HepG2 (cell line): ENCODE results near the gene IFT172. TPM values are rescaled to one million over a fixed set of nuclear protein-coding genes. Genes with fewer than 3 reads are reported as not detected.

ENCODE experiments used
- ASH2L ChIP-seq: fragments of 300-600, 200-600 bp; sonication (generic); IDR thresholded peaks from 2 replicates; pipeline ENCODE4 v1.7.0; 2017; ENCODE audit warnings: low read depth, mild to moderate bottlenecking, moderate library complexity, mixed read lengths, low read length; ENCODE audit not compliant: insufficient read length
- ATAD3A ChIP-seq: sonication (generic); formaldehyde crosslinking; IDR thresholded peaks from 2 replicates; pipeline ENCODE4 v1.4.0; 2020; ENCODE audit warnings: missing genetic modification reagents
- CENPX ChIP-seq: sonication (generic); formaldehyde crosslinking; IDR thresholded peaks from 2 replicates; pipeline ENCODE4 v1.9.0; 2021; ENCODE audit warnings: mild to moderate bottlenecking, missing genetic modification reagents, moderate library complexity
- CHD2 ChIP-seq: IDR thresholded peaks from 2 replicates; pipeline ENCODE4 v1.6.1; 2011; ENCODE audit warnings: low read depth, low read length, improper control_type of control experiment
- FOXA3 ChIP-seq: IDR thresholded peaks from 2 replicates; pipeline ENCODE4 v1.6.1; 2016; ENCODE audit warnings: missing genetic modification reagents, missing compliant biosample characterization
- KDM3A ChIP-seq: IDR thresholded peaks from 2 replicates; pipeline ENCODE4 v1.6.1; 2018; ENCODE audit warnings: low read depth, missing compliant biosample characterization
- KLF11 ChIP-seq: IDR thresholded peaks from 2 replicates; pipeline ENCODE4 v1.6.1; 2016; ENCODE audit warnings: missing compliant biosample characterization
- MAZ ChIP-seq, 2 experiments: sonication (generic) in 1 of 2; formaldehyde crosslinking in 1 of 2; IDR thresholded peaks; 2 replicates each; pipeline versions ENCODE4 v1.5.0 to v1.6.1; 2012 to 2020; ENCODE audit warnings: low read depth in 2 of 2, mild to moderate bottlenecking in 2 of 2, borderline replicate concordance in 1 of 2, improper control_type of control experiment in 1 of 2, low read length in 1 of 2, missing genetic modification reagents in 1 of 2, moderate library complexity in 1 of 2
- RFXAP ChIP-seq: sonication (generic); formaldehyde crosslinking; IDR thresholded peaks from 2 replicates; pipeline ENCODE4 v1.4.0; 2020; ENCODE audit warnings: missing genetic modification reagents, borderline replicate concordance
- XRCC5 ChIP-seq: fragments of 200-400 bp; formaldehyde crosslinking; optimal IDR thresholded peaks from 2 replicates; pipeline ENCODE3; 2017; ENCODE audit warnings: mild to moderate bottlenecking, low read length
- ZBTB21 ChIP-seq: sonication (generic); formaldehyde crosslinking; IDR thresholded peaks from 2 replicates; pipeline ENCODE4 v1.4.0; 2020; ENCODE audit warnings: missing genetic modification reagents
- ZNF296 ChIP-seq: sonication (generic); formaldehyde crosslinking; conservative IDR thresholded peaks from 2 replicates; pipeline ENCODE4 v1.5.0; 2020; ENCODE audit warnings: mild to moderate bottlenecking, missing genetic modification reagents
- ZNF317 ChIP-seq: sonication (generic); formaldehyde crosslinking; IDR thresholded peaks from 2 replicates; pipeline ENCODE4 v1.5.0; 2020; ENCODE audit warnings: mild to moderate bottlenecking, missing genetic modification reagents
- ZNF335 ChIP-seq: sonication (generic); formaldehyde crosslinking; IDR thresholded peaks from 2 replicates; pipeline ENCODE4 v1.4.0; 2020; ENCODE audit warnings: missing genetic modification reagents
- ZNF34 ChIP-seq: sonication (generic); formaldehyde crosslinking; IDR thresholded peaks from 2 replicates; pipeline ENCODE4 v1.4.0; 2020; ENCODE audit warnings: mild to moderate bottlenecking, missing genetic modification reagents, borderline replicate concordance
- ZNF44 ChIP-seq: sonication (generic); formaldehyde crosslinking; IDR thresholded peaks from 2 replicates; pipeline ENCODE4 v1.5.1; 2020; ENCODE audit warnings: mild to moderate bottlenecking, missing genetic modification reagents
- ZNF556 ChIP-seq: sonication (generic); formaldehyde crosslinking; IDR thresholded peaks from 2 replicates; pipeline ENCODE4 v1.4.0; 2020; ENCODE audit warnings: mild to moderate bottlenecking, missing genetic modification reagents, borderline replicate concordance
- polyA plus RNA-seq, 8 experiments: library from polyadenylated mRNA; depleted of rRNA in 3 of 8; stranded (reverse) in 7 of 8; unstranded in 1 of 8; fragments of >200 nt; fragmentation: Illumina TruSeq in 4 of 8; extraction: Trizol in 4 of 8; gene quantifications; 2 replicates each; pipeline versions ENCODE4 v1.2.1 to v1.2.3, GENCODE V29; 2011 to 2016; ENCODE audit warnings: low read depth in 4 of 8, missing spikeins in 1 of 8, mixed read lengths in 1 of 8; ENCODE audit not compliant: insufficient read depth in 1 of 8
- total RNA-seq, 5 experiments: library from RNA; depleted of rRNA; stranded (reverse); fragments of >200 nt; fragmentation: Illumina TruSeq; extraction: Trizol; gene quantifications; 2 replicates each; pipeline ENCODE4 v1.2.3, GENCODE V29; 2016; ENCODE audit warnings: low read depth in 1 of 5
- TF ChIP-seq, protein P1 (sequence below): sonication (generic); formaldehyde crosslinking; IDR thresholded peaks from 2 replicates; pipeline ENCODE4 v1.4.0; 2020; ENCODE audit warnings: missing genetic modification reagents
- TF ChIP-seq, protein P2 (sequence below): sonication (generic); formaldehyde crosslinking; IDR thresholded peaks from 2 replicates; pipeline ENCODE4 v1.4.0; 2020; ENCODE audit warnings: missing genetic modification reagents
- TF ChIP-seq, protein P3 (sequence below): sonication (generic); formaldehyde crosslinking; IDR thresholded peaks from 2 replicates; pipeline ENCODE4 v1.4.0; 2020; ENCODE audit warnings: low read depth, missing genetic modification reagents
- TF ChIP-seq, protein P4 (sequence below): sonication (generic); formaldehyde crosslinking; IDR thresholded peaks from 2 replicates; pipeline ENCODE4 v1.4.0; 2020; ENCODE audit warnings: missing genetic modification reagents

The IFT172 gene
- total and polyA plus RNA-seq, 2 of the 13 experiments (the other 11 are each of a cell fraction or from before 2014, with no cell fraction given), result 21.6 to 35.7 TPM

DNA sequence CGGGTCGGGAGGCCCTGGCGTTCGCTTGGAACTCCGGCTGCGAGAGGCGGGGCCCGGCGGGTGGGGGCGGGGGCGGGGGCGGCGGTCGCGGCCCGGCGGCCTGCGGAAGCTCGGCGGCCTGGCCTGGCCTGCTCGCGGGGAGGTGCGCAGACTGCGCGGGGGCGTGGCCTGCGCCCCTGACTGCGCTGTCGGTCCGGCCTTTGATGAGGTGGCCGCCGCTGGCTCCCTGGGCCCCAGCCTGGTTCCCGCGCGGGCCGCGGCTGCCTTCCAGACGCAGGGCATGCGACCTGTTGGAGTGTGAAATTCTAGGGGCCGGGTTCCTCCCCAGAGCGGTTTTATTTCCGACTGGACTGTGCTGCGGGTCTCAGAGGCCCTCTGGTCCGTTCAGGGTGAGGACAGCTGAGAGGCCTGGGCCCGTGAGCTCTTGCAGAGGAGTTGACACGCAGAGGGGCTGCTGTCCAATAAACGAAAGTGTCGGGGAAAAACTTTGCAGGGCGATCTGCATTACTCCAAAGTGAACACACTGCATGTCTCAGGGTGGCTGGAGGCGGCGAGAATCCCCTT is 60.5 kb downstream of the IFT172 start (continued):
- TF ChIP-seq, protein P1, sequence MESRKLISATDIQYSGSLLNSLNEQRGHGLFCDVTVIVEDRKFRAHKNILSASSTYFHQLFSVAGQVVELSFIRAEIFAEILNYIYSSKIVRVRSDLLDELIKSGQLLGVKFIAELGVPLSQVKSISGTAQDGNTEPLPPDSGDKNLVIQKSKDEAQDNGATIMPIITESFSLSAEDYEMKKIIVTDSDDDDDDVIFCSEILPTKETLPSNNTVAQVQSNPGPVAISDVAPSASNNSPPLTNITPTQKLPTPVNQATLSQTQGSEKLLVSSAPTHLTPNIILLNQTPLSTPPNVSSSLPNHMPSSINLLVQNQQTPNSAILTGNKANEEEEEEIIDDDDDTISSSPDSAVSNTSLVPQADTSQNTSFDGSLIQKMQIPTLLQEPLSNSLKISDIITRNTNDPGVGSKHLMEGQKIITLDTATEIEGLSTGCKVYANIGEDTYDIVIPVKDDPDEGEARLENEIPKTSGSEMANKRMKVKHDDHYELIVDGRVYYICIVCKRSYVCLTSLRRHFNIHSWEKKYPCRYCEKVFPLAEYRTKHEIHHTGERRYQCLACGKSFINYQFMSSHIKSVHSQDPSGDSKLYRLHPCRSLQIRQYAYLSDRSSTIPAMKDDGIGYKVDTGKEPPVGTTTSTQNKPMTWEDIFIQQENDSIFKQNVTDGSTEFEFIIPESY (CRISPR knock-in tag), result no peak
- TF ChIP-seq ATAD3A (CRISPR knock-in tag) (no peak), ZNF44 (CRISPR knock-in tag) (no peak), MAZ (IDR thresholded peaks at IDR 0.05; ENCODE audit: borderline replicate concordance, low read depth, low read length) (no peak), MAZ (CRISPR knock-in tag; IDR thresholded peaks at IDR 0.05; ENCODE audit: low read depth) (peak; percentile 75; the same call in 1 of the 2 replicates), ZNF34 (CRISPR knock-in tag) (peak; percentile 87; the same call in 1 of the 2 replicates), ASH2L (no peak), ZNF296 (CRISPR knock-in tag) (peak; percentile 78; the same call in 1 of the 2 replicates), CENPX (CRISPR knock-in tag) (no peak), ZBTB21 (CRISPR knock-in tag) (no peak), KDM3A (no peak; the same call in 1 of the 2 replicates), RFXAP (CRISPR knock-in tag) (no peak; the same call in 1 of the 2 replicates), KLF11 (no peak), ZNF335 (CRISPR knock-in tag) (no peak; the same call in 1 of the 2 replicates), CHD2 (no peak), XRCC5 (no peak), FOXA3 (CRISPR knock-in tag) (no peak), ZNF556 (CRISPR knock-in tag) (peak; percentile 74; the same call in 1 of the 2 replicates), ZNF317 (no peak)
- TF ChIP-seq, protein P2, sequence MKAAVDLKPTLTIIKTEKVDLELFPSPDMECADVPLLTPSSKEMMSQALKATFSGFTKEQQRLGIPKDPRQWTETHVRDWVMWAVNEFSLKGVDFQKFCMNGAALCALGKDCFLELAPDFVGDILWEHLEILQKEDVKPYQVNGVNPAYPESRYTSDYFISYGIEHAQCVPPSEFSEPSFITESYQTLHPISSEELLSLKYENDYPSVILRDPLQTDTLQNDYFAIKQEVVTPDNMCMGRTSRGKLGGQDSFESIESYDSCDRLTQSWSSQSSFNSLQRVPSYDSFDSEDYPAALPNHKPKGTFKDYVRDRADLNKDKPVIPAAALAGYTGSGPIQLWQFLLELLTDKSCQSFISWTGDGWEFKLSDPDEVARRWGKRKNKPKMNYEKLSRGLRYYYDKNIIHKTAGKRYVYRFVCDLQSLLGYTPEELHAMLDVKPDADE, result no peak; the same call in 1 of the 2 replicates
- TF ChIP-seq, protein P3, sequence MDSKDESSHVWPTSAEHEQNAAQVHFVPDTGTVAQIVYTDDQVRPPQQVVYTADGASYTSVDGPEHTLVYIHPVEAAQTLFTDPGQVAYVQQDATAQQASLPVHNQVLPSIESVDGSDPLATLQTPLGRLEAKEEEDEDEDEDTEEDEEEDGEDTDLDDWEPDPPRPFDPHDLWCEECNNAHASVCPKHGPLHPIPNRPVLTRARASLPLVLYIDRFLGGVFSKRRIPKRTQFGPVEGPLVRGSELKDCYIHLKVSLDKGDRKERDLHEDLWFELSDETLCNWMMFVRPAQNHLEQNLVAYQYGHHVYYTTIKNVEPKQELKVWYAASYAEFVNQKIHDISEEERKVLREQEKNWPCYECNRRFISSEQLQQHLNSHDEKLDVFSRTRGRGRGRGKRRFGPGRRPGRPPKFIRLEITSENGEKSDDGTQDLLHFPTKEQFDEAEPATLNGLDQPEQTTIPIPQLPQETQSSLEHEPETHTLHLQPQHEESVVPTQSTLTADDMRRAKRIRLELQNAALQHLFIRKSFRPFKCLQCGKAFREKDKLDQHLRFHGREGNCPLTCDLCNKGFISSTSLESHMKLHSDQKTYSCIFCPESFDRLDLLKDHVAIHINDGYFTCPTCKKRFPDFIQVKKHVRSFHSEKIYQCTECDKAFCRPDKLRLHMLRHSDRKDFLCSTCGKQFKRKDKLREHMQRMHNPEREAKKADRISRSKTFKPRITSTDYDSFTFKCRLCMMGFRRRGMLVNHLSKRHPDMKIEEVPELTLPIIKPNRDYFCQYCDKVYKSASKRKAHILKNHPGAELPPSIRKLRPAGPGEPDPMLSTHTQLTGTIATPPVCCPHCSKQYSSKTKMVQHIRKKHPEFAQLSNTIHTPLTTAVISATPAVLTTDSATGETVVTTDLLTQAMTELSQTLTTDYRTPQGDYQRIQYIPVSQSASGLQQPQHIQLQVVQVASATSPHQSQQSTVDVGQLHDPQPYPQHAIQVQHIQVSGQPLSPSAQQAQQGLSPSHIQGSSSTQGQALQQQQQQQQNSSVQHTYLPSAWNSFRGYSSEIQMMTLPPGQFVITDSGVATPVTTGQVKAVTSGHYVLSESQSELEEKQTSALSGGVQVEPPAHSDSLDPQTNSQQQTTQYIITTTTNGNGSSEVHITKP (CRISPR knock-in tag), result no peak; the same call in 1 of the 2 replicates
- TF ChIP-seq, protein P4, sequence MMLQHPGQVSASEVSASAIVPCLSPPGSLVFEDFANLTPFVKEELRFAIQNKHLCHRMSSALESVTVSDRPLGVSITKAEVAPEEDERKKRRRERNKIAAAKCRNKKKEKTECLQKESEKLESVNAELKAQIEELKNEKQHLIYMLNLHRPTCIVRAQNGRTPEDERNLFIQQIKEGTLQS (CRISPR knock-in tag), result no peak; the same call in none of the 2 replicates
